GM18909 (cell line): Measurements from ENCODE around the gene PLXDC2.

Experiments used
- ATAC-seq: cut with Tn5 transposase; IDR thresholded peaks from one replicate; pipeline ENCODE4 v1.9.1; 2021; ENCODE audit warnings: mild to moderate bottlenecking; ENCODE audit not compliant: unreplicated experiment, poor library complexity

PLXDC2 gene

GRCh38 chr10:20298417-20298816 lies 482.2 kb downstream of the PLXDC2 start:
- ATAC-seq = no peak

- ATAC-seq = no peak
Measured at GRCh38 chr10:20299034-20299736, 483.0 kb downstream of the PLXDC2 start.

- ATAC-seq = no peak
Measured at GRCh38 chr10:20300735-20301134, 484.5 kb downstream of the PLXDC2 start.

- no peak for ATAC-seq
Measured at GRCh38 chr10:20302033-20302432, 485.8 kb downstream of the PLXDC2 start.

GRCh38 chr10:20303453-20304152 lies 487.4 kb downstream of the PLXDC2 start:
- no peak for ATAC-seq

- ATAC-seq = no peak
Measured at GRCh38 chr10:20313665-20314064, 497.4 kb downstream of the PLXDC2 start.

GRCh38 chr10:20314431-20314830 lies 498.2 kb downstream of the PLXDC2 start:
- ATAC-seq = no peak

- ATAC-seq = no peak
Measured at GRCh38 chr10:20327954-20328353, 511.7 kb downstream of the PLXDC2 start.

- no peak for ATAC-seq
Measured at GRCh38 chr10:20330246-20330645, 514.0 kb downstream of the PLXDC2 start.

GRCh38 chr10:20334559-20334958 lies 518.3 kb downstream of the PLXDC2 start:
- ATAC-seq = no peak
